Activated CD8-positive, alpha-beta T cell treated with anti-CD3 and anti-CD28 coated beads, Interleukin-2, amount 10 ng/mL, durations not matched to agents 7 days and 5 days (primary cell): Measurements from ENCODE around the gene IGFALS. TPM values are rescaled to one million over a fixed set of nuclear protein-coding genes. Genes with fewer than 3 reads are reported as not detected.

Source experiments
- ATAC-seq: fragments of 150-1000 bp; cut with Tn5 transposase; one replicate; pipeline ENCODE4 v1.10.0; 2021; ENCODE audit warnings: moderate library complexity
- CTCF ChIA-PET: fragments of 350-600 bp; sonication (Branson Sonifier 250); formaldehyde crosslinking; loops from one replicate; lab custom pipeline; 2021; ENCODE audit warnings: antibody characterized with exemption; lab: Charles Lee
- POLR2A ChIA-PET: fragments of 350-600 bp; sonication (Branson Sonifier 250); formaldehyde crosslinking; loops from one replicate; lab custom pipeline; 2021; ENCODE audit warnings: antibody characterized with exemption; lab: Charles Lee
- DNase-seq: peaks from one replicate; pipeline ENCODE4 v3.0.0-alpha.2; 2020
- H3K27ac Mint-ChIP-seq: one replicate; pipeline ENCODE4 v1.8.0; 2021; ENCODE audit warnings: mild to moderate bottlenecking, mixed read lengths
- H3K27me3 Mint-ChIP-seq: one replicate; pipeline ENCODE4 v1.8.0; 2021; ENCODE audit warnings: low read depth, mixed read lengths
- H3K36me3 Mint-ChIP-seq: one replicate; pipeline ENCODE4 v1.8.0; 2021; ENCODE audit warnings: low read depth, mixed read lengths
- H3K4me1 Mint-ChIP-seq: one replicate; pipeline ENCODE4 v1.8.0; 2021; ENCODE audit warnings: low read depth, mixed read lengths
- H3K4me3 Mint-ChIP-seq: one replicate; pipeline ENCODE4 v1.8.0; 2021; ENCODE audit warnings: mild to moderate bottlenecking, mixed read lengths
- H3K9me3 Mint-ChIP-seq: one replicate; pipeline ENCODE4 v1.8.0; 2022; ENCODE audit warnings: mixed read lengths; ENCODE audit not compliant: insufficient read depth
- total RNA-seq, 2 experiments: library from RNA; stranded (reverse); gene quantifications; one replicate each; pipeline ENCODE4 v1.2.3, GENCODE V29; 2021

IGFALS gene
- total RNA-seq, 2 experiments from 2014 or later = 0.13 TPM; not detected in 1

DNA sequence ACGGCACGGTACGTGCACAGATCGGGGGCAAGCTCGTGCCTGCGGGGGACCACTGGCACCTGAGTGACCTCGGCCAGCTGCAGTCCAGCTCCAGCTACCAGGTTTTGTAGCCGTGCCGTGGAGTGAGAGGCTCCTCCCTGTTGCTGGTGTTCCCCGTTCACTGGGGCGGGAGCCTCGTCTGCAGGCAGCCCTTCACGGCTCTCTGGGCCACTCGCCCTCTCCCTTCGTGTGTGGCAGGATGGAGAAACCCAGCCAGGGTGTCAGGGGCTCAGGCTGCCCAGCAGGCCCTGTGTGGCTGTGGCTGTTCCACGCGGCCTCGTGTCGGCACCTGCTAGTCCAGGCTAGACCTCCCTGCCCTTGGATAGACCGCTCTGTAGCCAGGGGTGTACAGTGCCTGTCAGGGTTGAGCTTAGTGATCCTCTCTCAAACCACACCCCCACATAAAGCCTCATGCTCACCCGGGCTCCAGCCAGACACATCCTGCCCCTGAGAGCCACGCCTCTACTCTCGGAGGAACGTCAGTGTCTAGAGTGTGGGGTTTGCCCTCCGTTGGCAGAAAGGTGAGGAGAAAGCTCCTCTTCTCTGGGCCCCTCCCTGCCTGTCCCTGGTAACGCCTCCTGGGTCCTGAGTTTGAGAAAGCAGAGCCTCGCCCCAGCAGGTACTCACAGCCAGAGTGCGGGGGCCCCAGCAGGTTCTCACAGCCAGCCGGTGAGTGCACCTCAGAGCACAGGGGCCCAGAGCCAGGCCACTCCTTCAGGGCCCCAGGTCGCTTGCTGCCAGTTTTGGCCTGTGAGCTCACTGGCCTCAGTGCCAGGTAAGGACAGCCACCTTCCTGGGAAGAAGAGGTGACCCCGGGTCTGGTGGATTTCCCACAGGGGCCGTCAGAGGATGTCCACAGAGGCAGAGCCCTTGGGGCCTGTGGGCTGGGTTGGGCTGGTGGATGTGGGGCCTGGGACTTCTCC lies 49.8 kb downstream of the IGFALS start:
- DNase-seq = no peak
- CTCF ChIA-PET = no interaction called here
- POLR2A ChIA-PET = no interaction called here
- Mint-ChIP-seq H3K4me3 (no peak overlapping the region), H3K9me3 (no peaks in the 10 kb centered on the region), H3K4me1 (no peaks in the 10 kb centered on the region), H3K27ac (no peak overlapping the region), H3K36me3 (peaks cover 2% of the 10 kb centered on the region), H3K27me3 (no peaks in the 10 kb centered on the region)
- no peak for ATAC-seq

DNA sequence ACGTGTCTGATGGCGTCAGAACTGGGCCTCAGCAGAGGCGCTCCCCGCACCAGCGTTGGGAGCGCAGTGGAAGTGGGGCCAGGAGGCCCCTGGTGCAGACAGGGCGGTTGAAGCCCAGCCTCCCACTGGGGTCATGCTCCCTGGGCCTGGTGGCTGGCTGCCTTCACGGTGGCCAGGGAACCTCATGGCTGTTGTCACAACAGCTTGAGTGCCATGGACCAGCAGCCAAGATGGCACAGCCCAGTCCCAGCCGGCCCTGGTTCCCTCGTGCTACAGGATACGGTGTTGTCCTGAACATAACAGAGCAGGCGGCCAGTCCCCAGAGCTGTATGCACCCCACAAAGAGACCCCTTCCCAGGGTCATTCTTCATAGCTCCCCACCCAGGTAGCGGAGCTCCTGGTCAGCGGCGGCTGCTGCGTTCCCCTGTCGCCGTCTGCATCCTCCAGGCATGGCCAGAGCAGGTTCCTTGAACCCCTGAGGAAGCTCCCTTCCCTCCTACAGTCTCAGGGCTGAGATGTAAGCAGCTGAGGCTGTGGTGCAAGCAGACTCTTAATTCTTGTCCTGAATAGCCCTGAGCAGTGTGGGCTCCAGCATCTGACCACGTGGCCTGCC lies 51.8 kb downstream of the IGFALS start:
- Mint-ChIP-seq H3K27ac (no peak overlapping the region), H3K27me3 (no peaks in the 10 kb centered on the region), H3K4me3 (no peak overlapping the region), H3K36me3 (no peaks in the 10 kb centered on the region), H3K4me1 (no peaks in the 10 kb centered on the region), H3K9me3 (no peaks in the 10 kb centered on the region)
- POLR2A ChIA-PET = no interaction called here
- DNase-seq (no peak), ATAC-seq (no peak)
- CTCF ChIA-PET = no interaction called here

DNA sequence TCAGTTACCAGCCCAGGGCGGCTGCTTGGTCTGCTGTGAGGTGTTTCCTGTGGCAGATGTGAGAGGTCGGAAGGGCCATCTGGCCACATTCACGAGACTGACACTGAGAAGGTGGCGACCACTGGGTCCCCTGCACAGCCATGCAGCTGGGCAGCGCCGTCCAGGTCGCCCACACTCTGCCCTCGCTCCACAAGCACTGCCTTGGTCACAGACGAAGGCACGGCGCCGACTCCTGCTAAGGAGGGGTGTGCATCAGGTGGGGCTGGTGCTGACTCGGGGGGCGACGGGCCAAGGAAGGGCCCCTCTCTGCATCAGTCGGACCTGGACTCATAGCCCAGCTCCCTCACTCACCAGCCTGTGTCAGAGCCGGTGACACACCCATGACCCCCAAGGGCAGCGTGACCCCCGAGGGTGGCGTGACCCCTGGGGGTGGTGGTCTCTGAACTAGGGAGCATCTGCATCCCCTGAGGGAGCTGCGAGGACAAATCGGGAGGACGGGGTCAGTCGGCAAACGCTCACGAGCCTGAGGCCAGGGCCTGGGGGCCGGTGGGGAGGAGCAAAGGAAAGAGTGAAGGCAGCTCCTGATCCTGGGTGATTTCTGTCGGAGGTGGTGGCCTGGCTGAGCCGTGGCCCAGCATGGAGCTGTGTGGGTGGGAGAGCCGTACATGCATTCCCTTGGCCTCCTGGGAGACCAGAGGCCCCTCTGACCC lies 52.6 kb downstream of the IGFALS start:
- Mint-ChIP-seq H3K4me3 (no peak overlapping the region), H3K27me3 (no peaks in the 10 kb centered on the region), H3K4me1 (no peaks in the 10 kb centered on the region), H3K36me3 (no peaks in the 10 kb centered on the region), H3K27ac (no peak overlapping the region), H3K9me3 (no peaks in the 10 kb centered on the region)
- DNase-seq (no peak), ATAC-seq (no peak)
- CTCF ChIA-PET = no interaction called here
- POLR2A ChIA-PET = no interaction called here

Other genes with a start within 250 kb of the IGFALS start
- gene IFT140, start 181.6 kb downstream of the IGFALS start, total RNA-seq = 10 to 100 TPM; 10.3 to 15.4 TPM
- gene CRAMP1, start 181.3 kb downstream of the IGFALS start, total RNA-seq = 10 to 100 TPM; 23.9 to 25.2 TPM
- gene JPT2, start 115.4 kb downstream of the IGFALS start, total RNA-seq = 10 to 100 TPM; 56.1 to 61.7 TPM
- gene MAPK8IP3, start 87.5 kb downstream of the IGFALS start, total RNA-seq = 10 to 100 TPM; 75.9 to 82.7 TPM
- gene NME3, start 22.2 kb downstream of the IGFALS start, total RNA-seq = 10 to 100 TPM; 41.3 to 41.4 TPM
- 10 to 100 TPM; 31.8 to 32.0 TPM for gene EME2, start 20.9 kb downstream of the IGFALS start, total RNA-seq
- 100 to 1,000 TPM; 126 to 135 TPM for gene MRPS34, start 20.6 kb downstream of the IGFALS start, total RNA-seq
- gene SPSB3, start 11.1 kb downstream of the IGFALS start, total RNA-seq = 10 to 100 TPM; 31.1 to 33.0 TPM
- gene NUBP2, start 10.7 kb downstream of the IGFALS start, total RNA-seq = 10 to 100 TPM; 58.5 to 61.8 TPM
- 10 to 100 TPM; 48.0 to 50.4 TPM for gene HAGH, start 33.1 kb upstream of the IGFALS start, total RNA-seq
- 10 to 100 TPM; 14.5 to 14.6 TPM for gene FAHD1, start 33.5 kb upstream of the IGFALS start, total RNA-seq
- gene MEIOB, start 78.5 kb upstream of the IGFALS start, total RNA-seq = not detected
- gene HS3ST6, start 124.7 kb upstream of the IGFALS start, total RNA-seq = not detected
- gene MSRB1, start 149.5 kb upstream of the IGFALS start, total RNA-seq = 10 to 100 TPM; 13.2 to 13.9 TPM
- gene RPL3L, start 161.0 kb upstream of the IGFALS start, total RNA-seq = under 1 TPM in 1 of 2 experiments, not detected in 1; 0.53 TPM
- 100 to 1,000 TPM; 141 to 147 TPM for gene NDUFB10, start 165.8 kb upstream of the IGFALS start, total RNA-seq
- 1,000 to 10,000 TPM; 2,821 to 2,910 TPM for gene RPS2, start 171.1 kb upstream of the IGFALS start, total RNA-seq
- gene RNF151, start 173.2 kb upstream of the IGFALS start, total RNA-seq = not detected
- 10 to 100 TPM; 37.6 to 37.9 TPM for gene TBL3, start 178.3 kb upstream of the IGFALS start, total RNA-seq
- gene NOXO1, start 187.8 kb upstream of the IGFALS start, total RNA-seq = not detected
- 10 to 100 TPM; 27.2 to 30.5 TPM for gene GFER, start 190.5 kb upstream of the IGFALS start, total RNA-seq
- 1 to 10 TPM; 2.6 to 3.4 TPM for gene SYNGR3, start 196.3 kb upstream of the IGFALS start, total RNA-seq
- 10 to 100 TPM; 75.1 to 75.9 TPM for gene ZNF598, start 216.1 kb upstream of the IGFALS start, total RNA-seq
- gene NPW, start 226.1 kb upstream of the IGFALS start, total RNA-seq = under 1 TPM in 1 of 2 experiments, not detected in 1; 0.73 TPM
- gene NHERF2, start 233.2 kb upstream of the IGFALS start, total RNA-seq = 1 to 10 TPM; 1.4 to 2.8 TPM